ENCODE results near the gene IL3.

DNA sequence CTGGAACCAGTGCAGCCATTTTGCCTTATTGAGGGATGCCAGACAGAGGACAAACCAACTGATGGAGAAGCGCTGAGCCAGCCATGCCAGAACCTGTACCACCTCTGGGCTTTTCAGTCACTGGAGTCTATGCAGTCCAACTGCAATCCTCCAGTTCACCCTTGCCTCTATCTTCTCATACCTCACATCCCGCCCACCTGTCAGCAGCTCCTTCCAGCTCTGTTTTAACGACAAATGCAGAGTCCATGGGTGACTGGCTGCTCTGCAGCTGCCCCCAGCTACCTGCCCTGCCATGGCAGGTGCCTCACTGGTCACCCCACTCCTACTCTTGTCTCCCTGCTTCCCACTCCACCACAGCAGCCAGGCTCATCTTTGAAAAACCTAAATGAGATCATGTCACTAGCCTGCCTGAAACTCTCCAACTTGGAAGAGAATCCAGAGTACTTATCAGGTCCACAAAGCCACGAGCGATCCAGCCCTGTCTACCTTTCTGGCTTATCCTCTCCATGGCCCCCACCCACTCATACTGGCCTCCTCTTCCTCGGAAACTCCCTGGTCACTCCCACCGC is 35.0 kb upstream of the IL3 start:
- TF ChIP-seq, protein P1, sequence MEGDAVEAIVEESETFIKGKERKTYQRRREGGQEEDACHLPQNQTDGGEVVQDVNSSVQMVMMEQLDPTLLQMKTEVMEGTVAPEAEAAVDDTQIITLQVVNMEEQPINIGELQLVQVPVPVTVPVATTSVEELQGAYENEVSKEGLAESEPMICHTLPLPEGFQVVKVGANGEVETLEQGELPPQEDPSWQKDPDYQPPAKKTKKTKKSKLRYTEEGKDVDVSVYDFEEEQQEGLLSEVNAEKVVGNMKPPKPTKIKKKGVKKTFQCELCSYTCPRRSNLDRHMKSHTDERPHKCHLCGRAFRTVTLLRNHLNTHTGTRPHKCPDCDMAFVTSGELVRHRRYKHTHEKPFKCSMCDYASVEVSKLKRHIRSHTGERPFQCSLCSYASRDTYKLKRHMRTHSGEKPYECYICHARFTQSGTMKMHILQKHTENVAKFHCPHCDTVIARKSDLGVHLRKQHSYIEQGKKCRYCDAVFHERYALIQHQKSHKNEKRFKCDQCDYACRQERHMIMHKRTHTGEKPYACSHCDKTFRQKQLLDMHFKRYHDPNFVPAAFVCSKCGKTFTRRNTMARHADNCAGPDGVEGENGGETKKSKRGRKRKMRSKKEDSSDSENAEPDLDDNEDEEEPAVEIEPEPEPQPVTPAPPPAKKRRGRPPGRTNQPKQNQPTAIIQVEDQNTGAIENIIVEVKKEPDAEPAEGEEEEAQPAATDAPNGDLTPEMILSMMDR (IDR thresholded peaks at IDR 0.05): no peak
- no peak for TF ChIP-seq POLR2A (IDR thresholded peaks at IDR 0.05)

Data from thyroid gland (tissue), 4 donors.